Gastrocnemius medialis (tissue), 4 donors: ENCODE results near the gene HNF1A.

Experiments used
- POLR2A ChIP-seq, 2 donors: fragments of 450-650 bp; IDR thresholded peaks; one replicate each; pipeline ENCODE4 v1.6.1; 2017; ENCODE audit warnings: antibody characterized with exemption in 2 of 2, mild to moderate bottlenecking in 2 of 2, moderate library complexity in 2 of 2
- TF ChIP-seq, protein P1 (sequence below), 5 experiments: fragments of 450-650 bp in 3 of 5; fragments of 200-600 bp in 2 of 5; sonication (generic) in 2 of 5; IDR thresholded peaks in 4 of 5; conservative IDR thresholded peaks in 1 of 5; 1 replicate in 4 of 5; 2 replicates in 1 of 5; pipeline ENCODE4 v1.5.1; 2016 to 2019; ENCODE audit warnings: antibody characterized with exemption in 5 of 5, mild to moderate bottlenecking in 3 of 5, moderate library complexity in 3 of 5

- TF ChIP-seq, protein P1, sequence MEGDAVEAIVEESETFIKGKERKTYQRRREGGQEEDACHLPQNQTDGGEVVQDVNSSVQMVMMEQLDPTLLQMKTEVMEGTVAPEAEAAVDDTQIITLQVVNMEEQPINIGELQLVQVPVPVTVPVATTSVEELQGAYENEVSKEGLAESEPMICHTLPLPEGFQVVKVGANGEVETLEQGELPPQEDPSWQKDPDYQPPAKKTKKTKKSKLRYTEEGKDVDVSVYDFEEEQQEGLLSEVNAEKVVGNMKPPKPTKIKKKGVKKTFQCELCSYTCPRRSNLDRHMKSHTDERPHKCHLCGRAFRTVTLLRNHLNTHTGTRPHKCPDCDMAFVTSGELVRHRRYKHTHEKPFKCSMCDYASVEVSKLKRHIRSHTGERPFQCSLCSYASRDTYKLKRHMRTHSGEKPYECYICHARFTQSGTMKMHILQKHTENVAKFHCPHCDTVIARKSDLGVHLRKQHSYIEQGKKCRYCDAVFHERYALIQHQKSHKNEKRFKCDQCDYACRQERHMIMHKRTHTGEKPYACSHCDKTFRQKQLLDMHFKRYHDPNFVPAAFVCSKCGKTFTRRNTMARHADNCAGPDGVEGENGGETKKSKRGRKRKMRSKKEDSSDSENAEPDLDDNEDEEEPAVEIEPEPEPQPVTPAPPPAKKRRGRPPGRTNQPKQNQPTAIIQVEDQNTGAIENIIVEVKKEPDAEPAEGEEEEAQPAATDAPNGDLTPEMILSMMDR (IDR thresholded peaks at IDR 0.05 in 4 of 5, conservative IDR thresholded peaks at IDR 0.05 in 1 of 5): no peak
- TF ChIP-seq POLR2A (IDR thresholded peaks at IDR 0.05): no peak
These were observed 44.4 kb downstream of the HNF1A start for GRCh38 chr12:121022713-121023112.
